DMS79 treated with DMSO at 0.1 percent for 48 hours (cell line): ENCODE results near the gene GRB2.
"Not testable (repeated sequence)": the region's sequence is repeated elsewhere in the genome, so short reads cannot be mapped to it uniquely, and the experiment has no call there.

Experiments
- DNase-seq: peaks from one replicate; lab custom pipeline; 2025; lab: John Stamatoyannopoulos, UW

The GRB2 gene

GRCh38 chr17:75318211-75318610, 87.3 kb downstream of the GRB2 start:
- DNase-seq, result no peak

DNA sequence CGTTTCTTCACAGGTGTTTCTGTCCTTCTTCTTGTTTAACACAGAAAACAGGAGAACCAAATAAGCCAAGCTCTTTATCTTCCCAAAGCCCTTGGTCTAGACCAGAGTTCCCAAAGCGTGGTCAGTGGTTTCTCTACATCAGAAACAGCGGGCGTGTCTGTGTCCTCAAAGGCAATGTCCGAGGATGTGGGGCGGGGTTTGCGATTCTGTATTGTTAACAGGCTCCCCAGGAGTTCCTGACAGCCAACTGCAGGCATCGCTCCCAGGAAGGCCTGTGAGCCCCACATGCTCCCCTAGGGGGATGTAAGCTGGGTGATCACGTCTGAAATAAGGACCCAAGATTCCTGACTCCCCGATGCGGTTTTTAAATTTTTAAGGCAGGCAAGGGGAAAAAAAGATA, 87.8 kb downstream of the GRB2 start:
- no peak for DNase-seq

DNA sequence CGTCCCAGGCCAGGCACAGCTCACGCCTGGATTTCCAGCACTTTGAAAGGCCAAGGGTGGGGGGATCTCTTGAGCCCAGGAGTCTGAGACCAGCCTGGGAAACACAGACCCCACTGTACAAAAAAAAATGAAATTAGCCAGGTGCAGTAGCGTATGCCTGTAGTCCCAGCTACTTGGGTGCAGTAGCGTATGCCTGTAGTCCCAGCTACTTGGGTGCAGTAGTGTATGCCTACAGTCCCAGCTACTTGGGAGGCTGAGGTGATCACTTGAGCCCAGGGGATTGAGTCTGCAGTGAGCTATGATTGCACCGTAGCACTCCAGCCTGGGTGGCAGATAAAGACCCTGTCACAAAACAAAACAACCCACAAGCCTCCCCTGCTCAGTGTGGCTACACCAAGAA, 89.2 kb downstream of the GRB2 start:
- no peak for DNase-seq

GRCh38 chr17:75315541-75316243, 89.8 kb downstream of the GRB2 start:
- DNase-seq, result no peak

GRCh38 chr17:75313941-75314551, 91.4 kb downstream of the GRB2 start:
- no peak for DNase-seq

- no peak for DNase-seq
Measured at GRCh38 chr17:75308732-75309629, 96.5 kb downstream of the GRB2 start.

DNA sequence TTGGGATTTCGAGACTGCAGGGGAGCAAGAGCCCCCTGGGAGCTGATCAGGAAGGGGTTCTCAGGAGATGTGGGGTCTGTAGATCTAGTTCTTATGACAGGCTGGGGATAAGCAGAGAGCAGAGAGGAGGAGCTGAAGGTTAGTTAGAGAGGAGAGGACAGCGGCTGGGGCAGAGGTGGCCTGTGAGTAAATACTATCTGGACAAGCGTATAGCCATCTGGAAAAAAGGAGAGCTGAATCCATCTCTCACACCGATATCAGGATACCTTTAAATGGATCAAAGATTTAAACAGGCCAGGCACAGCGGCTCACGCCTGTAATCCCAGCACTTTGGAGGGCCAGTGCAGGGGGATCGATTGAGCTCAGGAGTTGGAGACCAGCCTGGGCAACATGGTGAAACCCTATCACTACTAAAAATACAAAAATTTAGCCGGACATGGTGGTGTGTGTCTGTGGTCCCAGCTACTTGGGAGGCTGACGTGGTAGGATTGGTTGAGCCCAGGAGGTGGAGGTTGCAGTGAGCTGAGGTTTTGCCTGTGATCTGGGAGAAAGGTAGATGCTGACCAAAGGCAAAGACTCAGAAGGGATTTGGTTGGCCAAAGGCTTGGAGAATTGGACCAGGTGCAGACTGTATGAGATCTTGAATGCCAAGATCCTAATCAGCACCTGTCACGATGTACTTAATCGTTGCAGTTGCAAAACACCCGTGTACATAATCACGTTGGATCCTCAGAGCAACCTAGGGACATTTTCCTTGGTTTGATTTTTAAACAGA, 97.3 kb downstream of the GRB2 start:
- no peak for DNase-seq

- DNase-seq, result no peak
Measured at GRCh38 chr17:75301502-75302206, 103.8 kb downstream of the GRB2 start.

DNA sequence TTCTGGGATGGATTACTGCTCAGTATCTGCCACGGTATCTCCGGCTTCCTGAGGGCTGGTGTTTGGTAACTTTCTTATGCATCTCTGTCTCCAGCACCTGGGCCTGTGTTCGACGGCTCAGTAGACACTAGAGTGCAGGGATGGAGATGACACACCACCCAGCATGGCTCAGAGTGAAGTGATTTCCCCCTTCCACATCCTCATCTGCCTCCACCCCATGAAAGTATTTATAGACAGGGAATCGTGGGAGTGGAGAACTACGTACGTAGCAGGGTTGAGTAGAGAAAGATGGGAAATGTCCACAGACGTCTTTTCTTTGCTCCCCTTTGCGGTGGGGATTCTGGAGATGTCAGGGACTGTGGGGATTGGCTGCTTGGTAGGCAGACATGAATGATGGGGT, 104.4 kb downstream of the GRB2 start:
- no peak for DNase-seq

DNA sequence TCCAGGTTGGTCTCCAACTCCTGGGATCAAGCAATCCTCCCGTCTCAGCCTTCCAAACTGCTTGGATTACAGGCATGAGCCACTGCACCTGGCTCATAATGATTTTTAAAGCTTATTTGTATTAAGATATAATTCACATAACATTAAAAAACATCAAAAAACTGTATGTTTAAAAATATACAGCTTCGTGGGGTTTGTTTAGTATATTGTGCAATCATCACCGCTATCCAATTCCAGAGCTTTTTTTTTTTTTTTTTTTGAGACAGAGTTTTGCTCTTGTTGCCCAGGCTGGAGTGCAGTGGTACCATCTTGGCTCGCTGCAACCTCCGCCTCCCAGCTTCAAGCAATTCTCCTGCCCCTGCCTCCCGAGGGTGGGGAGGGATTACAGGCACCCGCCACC, 105.2 kb downstream of the GRB2 start:
- DNase-seq, result no peak

DNA sequence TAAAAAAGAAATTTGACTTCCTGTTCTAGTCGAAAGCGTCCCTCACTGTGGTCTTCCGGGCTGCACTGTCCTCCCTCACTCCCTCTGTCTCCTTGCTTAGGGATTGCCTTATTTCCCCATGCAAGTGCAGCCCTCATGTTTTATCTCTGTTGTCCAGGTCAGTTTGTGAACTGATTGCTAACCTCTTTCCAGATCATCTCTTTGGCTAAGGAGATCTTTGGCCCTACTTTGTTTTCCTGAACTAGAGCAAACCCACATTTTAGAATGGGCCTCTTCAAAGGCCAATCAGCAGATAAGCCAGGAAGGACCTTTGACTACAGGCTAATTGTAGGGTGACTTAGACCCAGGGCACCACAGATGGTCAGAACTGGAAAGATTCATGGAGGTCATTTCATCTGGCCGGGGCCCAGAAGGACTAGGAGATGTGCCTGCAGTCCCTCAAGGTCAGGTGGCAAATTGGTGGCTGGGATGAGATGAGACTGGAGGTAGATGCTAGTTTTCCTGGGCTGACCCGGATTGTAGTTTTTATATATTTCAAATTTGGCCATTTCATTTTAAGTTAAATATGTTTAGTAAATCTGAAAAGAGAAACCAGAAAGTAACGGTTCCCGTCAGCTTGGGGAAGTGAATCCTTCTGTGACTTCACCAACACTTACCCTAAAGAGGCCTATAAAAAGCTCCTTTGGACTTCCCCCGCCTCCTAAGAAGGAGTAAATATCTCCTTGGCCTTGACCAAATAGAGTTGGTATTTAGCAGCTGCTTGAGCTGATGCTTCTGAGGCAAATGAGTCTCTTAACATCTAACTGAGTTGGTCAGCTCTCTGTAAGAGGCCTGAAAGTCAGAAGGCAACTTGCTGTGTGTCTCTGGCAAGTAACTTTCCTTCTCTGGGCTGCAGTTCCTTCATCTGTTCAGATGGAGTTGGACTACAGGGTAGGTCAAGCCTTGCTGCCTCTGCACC, 110.0 kb downstream of the GRB2 start:
- no peak for DNase-seq

- DNase-seq, result not testable (repeated sequence)
Measured at GRCh38 chr17:75292810-75293448, 112.5 kb downstream of the GRB2 start.

- DNase-seq, result peak; percentile 48
Measured at GRCh38 chr17:75289832-75290337, 115.6 kb downstream of the GRB2 start.

DNA sequence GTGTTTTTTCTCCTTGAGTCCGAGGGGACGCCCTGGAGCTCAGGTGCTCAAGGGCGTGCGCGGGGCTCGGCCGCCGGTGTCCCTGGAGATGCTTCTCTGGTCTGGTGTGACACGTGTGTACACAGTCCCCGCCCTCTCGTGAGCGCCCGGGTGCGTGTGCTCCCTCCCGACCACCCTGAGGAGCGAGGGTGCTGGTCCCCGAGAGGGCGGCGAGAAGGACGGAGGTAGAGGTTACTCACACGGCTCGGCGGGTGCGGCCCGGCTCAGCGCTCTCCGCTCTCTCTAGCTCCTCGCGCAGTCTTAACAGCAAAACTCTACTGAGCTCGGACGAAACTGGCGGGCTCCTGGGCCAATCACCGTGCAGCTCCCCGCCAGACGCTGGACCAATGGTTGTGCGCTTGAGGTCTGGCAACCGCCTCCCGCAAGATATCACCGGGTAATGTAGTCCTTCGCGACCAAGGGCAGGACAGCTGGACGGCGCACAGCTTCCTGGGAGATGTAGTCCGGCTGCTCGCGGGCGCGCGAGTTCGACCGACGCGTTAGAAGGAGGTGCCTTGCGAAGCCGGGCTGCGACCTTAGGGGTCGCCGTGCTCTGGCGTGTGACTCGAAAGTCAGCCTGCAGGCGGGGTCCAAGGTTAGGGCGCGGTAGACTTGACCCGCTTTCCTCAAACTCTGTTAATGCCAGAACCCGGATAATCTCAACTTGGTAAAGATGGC, 116.2 kb downstream of the GRB2 start, which contains the start of gene SLC25A19:
Gene SLC25A19, minus strand, starts transcription at position 319 of the 717 bp plus-strand sequence. CDS start 2,669 bp downstream, outside the sequence.
- peak; percentile 89 for DNase-seq

GRCh38 chr17:75288770-75289114, 116.7 kb downstream of the GRB2 start:
- DNase-seq, result peak; percentile 31

- no peak for DNase-seq
Measured at GRCh38 chr17:75288359-75288758, 117.1 kb downstream of the GRB2 start.

GRCh38 chr17:75287221-75287620, 118.3 kb downstream of the GRB2 start:
- no peak for DNase-seq

GRCh38 chr17:75285123-75285522, 120.4 kb downstream of the GRB2 start:
- no peak for DNase-seq

GRCh38 chr17:75280189-75280588, 125.3 kb downstream of the GRB2 start:
- DNase-seq, result not testable (repeated sequence)
